SK-N-SH treated with all-trans-retinoic acid at 6 μM for 48 hours (cell line): ENCODE measurements around the gene SEMA4D.

Source experiments
- ATAC-seq: fragments of 200-7000 bp; cut with Tn5 transposase; 3 replicates; pipeline ENCODE4 v1.9.1; 2020; ENCODE audit warnings: mild to moderate bottlenecking, moderate library complexity
- ARNTL ChIP-seq: fragments of 450-650 bp; formaldehyde crosslinking; IDR thresholded peaks from 2 replicates; pipeline ENCODE4 v1.5.0; 2020; ENCODE audit warnings: low read depth, mild to moderate bottlenecking, moderate library complexity, borderline replicate concordance
- CREB5 ChIP-seq: fragments of 250-450 bp; sonication (Bioruptor Pico); IDR thresholded peaks from 2 replicates; pipeline ENCODE4 v1.5.1; 2020; ENCODE audit warnings: low read depth, mild to moderate bottlenecking, moderate library complexity
- CSDC2 ChIP-seq: fragments of 250-450 bp; sonication (Bioruptor Pico); IDR thresholded peaks from 2 replicates; pipeline ENCODE4 v1.5.0; 2020; ENCODE audit warnings: mild to moderate bottlenecking, moderate library complexity
- CSRNP3 ChIP-seq: fragments of 250-450 bp; sonication (Bioruptor Pico); IDR thresholded peaks from 2 replicates; pipeline ENCODE4 v1.5.1; 2021; ENCODE audit warnings: mild to moderate bottlenecking, moderate library complexity
- ESRRG ChIP-seq: fragments of 250-450 bp; sonication (Bioruptor Pico); IDR thresholded peaks from 2 replicates; pipeline ENCODE4 v1.6.1; 2021; ENCODE audit warnings: mild to moderate bottlenecking
- ISL1 ChIP-seq: fragments of 250-450 bp; sonication (Bioruptor Pico); IDR thresholded peaks from 2 replicates; pipeline ENCODE4 v2.1.2; 2022; ENCODE audit warnings: mild to moderate bottlenecking, moderate library complexity
- OSR1 ChIP-seq: fragments of 250-450 bp; sonication (Bioruptor Pico); IDR thresholded peaks from 2 replicates; pipeline ENCODE4 v1.8.0; 2022; ENCODE audit warnings: moderate library complexity, mild to moderate bottlenecking, inconsistent platforms
- PATZ1 ChIP-seq: fragments of 250-450 bp; sonication (Bioruptor Pico); IDR thresholded peaks from 2 replicates; pipeline ENCODE4 v1.8.0; 2020; ENCODE audit warnings: mild to moderate bottlenecking, moderate library complexity, borderline replicate concordance
- POU6F1 ChIP-seq: fragments of 250-450 bp; sonication (Bioruptor Pico); IDR thresholded peaks from 2 replicates; pipeline ENCODE4 v1.8.0; 2021; ENCODE audit warnings: low read depth, mild to moderate bottlenecking, moderate library complexity, borderline replicate concordance
- RARB ChIP-seq: fragments of 250-450 bp; sonication (Bioruptor Pico); IDR thresholded peaks from 2 replicates; pipeline ENCODE4 v1.8.0; 2021; ENCODE audit warnings: mild to moderate bottlenecking, moderate library complexity
- TCF4 ChIP-seq: fragments of 250-450 bp; sonication (Bioruptor Pico); IDR thresholded peaks from 2 replicates; pipeline ENCODE4 v1.8.0; 2021; ENCODE audit warnings: mild to moderate bottlenecking, moderate library complexity, borderline replicate concordance
- TOX ChIP-seq: fragments of 250-450 bp; sonication (Bioruptor Pico); IDR thresholded peaks from 2 replicates; pipeline ENCODE4 v1.8.0; 2021; ENCODE audit warnings: mild to moderate bottlenecking, moderate library complexity, borderline replicate concordance
- TSHZ2 ChIP-seq: fragments of 250-450 bp; sonication (Bioruptor Pico); IDR thresholded peaks from 2 replicates; pipeline ENCODE4 v1.5.0; 2020; ENCODE audit warnings: mild to moderate bottlenecking, moderate library complexity
- ZC3H10 ChIP-seq: fragments of 250-450 bp; sonication (Bioruptor Pico); IDR thresholded peaks from 2 replicates; pipeline ENCODE4 v1.5.1; 2021; ENCODE audit warnings: mild to moderate bottlenecking, moderate library complexity
- ZFP3 ChIP-seq: fragments of 250-450 bp; sonication (Bioruptor Pico); IDR thresholded peaks from 2 replicates; pipeline ENCODE4 v1.5.0; 2020; ENCODE audit warnings: mild to moderate bottlenecking, moderate library complexity
- ZFP30 ChIP-seq: fragments of 450-650 bp; formaldehyde crosslinking; IDR thresholded peaks from 2 replicates; pipeline ENCODE4 v1.5.0; 2022; ENCODE audit warnings: mild to moderate bottlenecking, moderate library complexity
- ZNF565 ChIP-seq: fragments of 450-650 bp; formaldehyde crosslinking; conservative IDR thresholded peaks from 2 replicates; pipeline ENCODE4 v1.5.0; 2020; ENCODE audit warnings: low read depth, mild to moderate bottlenecking, moderate library complexity
- ZNF70 ChIP-seq: fragments of 450-650 bp; formaldehyde crosslinking; IDR thresholded peaks from 2 replicates; pipeline ENCODE4 v1.5.0; 2020; ENCODE audit warnings: mild to moderate bottlenecking, moderate library complexity
- ZNF8 ChIP-seq: fragments of 450-650 bp; formaldehyde crosslinking; IDR thresholded peaks from 2 replicates; pipeline ENCODE4 v1.5.0; 2020; ENCODE audit warnings: mild to moderate bottlenecking, moderate library complexity

SEMA4D gene

GRCh38 chr9:89397471-89397870, 100.4 kb downstream of the SEMA4D start (continued):
- no peak for TF ChIP-seq ZC3H10 (CRISPR knock-in tag)
- TF ChIP-seq ISL1 = no peak
- TF ChIP-seq TCF4 (CRISPR knock-in tag) = no peak

- TF ChIP-seq ESRRG (CRISPR knock-in tag) (no peak), ZFP30 (CRISPR knock-in tag) (no peak), CREB5 (CRISPR knock-in tag) (no peak), CSDC2 (no peak), OSR1 (CRISPR knock-in tag) (no peak), PATZ1 (CRISPR knock-in tag) (no peak)
- peak; percentile 33; the same call in 1 of the 3 replicates for ATAC-seq
Measured at GRCh38 chr9:89395931-89396710, 101.8 kb downstream of the SEMA4D start.

- ATAC-seq = no peak
- no peak for TF ChIP-seq ISL1
- no peak for TF ChIP-seq TOX (CRISPR knock-in tag)
- TF ChIP-seq RARB = no peak
- TF ChIP-seq POU6F1 (CRISPR knock-in tag) = no peak
- TF ChIP-seq CREB5 (CRISPR knock-in tag) = no peak
- no peak for TF ChIP-seq CSRNP3
- TF ChIP-seq ZNF70 (CRISPR knock-in tag) = no peak
- TF ChIP-seq ZNF565 = no peak
- no peak for TF ChIP-seq ZNF8 (CRISPR knock-in tag)
- TF ChIP-seq ZFP3 = no peak
- TF ChIP-seq ARNTL (CRISPR knock-in tag) = no peak
- TF ChIP-seq TSHZ2 (CRISPR knock-in tag) = no peak
- TF ChIP-seq ZC3H10 (CRISPR knock-in tag) = no peak
- no peak for TF ChIP-seq CSDC2
Measured at GRCh38 chr9:89394412-89394811, 103.5 kb downstream of the SEMA4D start.
